HPDE6-E6E7 (cell line): Measurements from ENCODE around the gene C4orf51.

Experiments
- DNase-seq: peaks from one replicate; pipeline ENCODE4 v3.0.0; 2011; ENCODE audit warnings: missing footprints; ENCODE audit errors: extremely low spot score

Gene C4orf51

GRCh38 chr4:145757188-145757587 is 77.2 kb downstream of the C4orf51 start:
- DNase-seq, result no peak

GRCh38 chr4:145760176-145760575 is 80.2 kb downstream of the C4orf51 start:
- DNase-seq, result no peak

DNA sequence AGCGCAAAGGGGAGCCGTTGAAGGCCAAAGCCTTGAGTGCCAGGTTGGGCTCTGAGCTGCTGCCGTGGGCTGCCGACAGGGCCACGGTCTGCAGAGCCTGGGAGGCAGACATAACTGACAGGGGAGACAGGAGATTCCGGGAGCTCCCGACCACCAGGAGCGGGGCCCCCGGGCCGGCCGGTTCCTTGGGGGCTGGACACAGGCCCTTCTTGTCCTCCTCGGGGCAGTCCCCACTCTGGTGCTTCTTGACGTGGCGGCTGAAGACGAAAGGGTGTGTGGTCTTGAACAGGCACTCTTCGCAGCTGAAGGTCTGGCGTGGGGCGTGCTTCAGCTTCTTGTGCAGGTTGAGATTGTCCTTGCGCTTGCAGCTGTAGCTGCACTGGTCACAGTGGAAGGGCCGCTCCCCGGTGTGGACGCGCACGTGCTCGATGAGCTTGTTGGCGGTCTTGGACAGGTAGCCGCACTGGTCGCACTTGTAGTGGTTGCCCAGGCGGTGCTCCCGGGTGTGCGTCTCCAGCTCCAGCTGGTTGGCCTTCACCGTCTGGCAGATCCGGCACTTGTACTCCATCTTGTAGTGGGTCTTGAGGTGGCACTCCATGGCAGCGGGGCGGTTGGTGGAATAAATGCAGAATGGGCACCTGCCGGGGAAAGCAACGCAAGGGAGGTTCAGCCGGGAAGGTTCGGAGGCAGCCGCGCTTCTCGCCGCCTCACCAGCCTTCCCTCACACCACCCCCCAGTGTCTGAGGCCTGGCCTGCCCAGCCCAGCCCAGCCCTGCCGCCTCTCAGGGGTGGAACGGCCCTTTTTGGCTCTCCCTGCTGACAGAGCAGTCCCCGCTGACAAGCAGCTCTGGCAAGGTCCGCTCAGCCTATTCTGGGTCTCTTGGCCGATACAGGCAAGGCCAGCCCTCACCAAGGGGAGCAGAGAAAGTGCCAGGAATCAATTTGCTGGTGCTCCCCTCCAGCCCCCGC is 81.3 kb downstream of the C4orf51 start:
- DNase-seq, result no peak

DNA sequence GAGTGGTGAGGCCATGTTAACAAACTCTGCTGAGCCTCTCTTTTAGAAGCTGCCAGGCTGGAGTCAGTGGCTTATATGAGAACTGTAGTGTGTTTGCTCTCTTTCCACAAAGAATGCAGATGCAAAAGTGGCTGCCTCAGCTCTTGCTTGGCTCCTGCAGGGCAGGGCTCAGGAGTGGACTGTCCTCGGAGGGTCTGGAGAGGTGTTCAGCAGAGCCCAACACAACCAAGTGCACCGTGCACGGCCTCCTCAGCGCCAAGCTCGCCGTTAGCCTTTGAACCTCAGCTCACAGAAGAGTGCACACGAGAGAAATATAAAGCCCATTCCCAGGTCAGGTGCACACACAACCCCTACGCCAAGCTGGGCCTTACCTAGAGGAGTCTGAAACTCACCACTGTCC is 82.8 kb downstream of the C4orf51 start:
- no peak for DNase-seq

DNA sequence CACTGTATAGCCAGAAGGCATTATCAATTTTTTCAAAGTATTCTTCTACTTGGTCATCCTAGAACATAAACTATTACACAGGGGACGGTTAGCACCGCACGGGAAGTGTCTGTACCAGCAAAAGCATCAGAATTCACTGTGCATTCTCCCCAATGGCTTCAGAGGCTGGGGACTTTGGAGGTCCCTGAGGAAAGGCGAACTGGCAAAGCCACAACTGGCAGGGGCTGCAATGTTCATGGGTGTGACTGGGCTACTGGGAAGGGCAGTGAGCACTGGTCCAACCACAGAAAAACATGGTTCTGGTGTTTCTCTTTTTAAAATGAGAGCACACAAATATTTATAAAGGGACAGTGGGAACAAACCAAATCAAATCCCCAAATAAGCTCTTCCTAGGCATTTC is 83.5 kb downstream of the C4orf51 start:
- no peak for DNase-seq

DNA sequence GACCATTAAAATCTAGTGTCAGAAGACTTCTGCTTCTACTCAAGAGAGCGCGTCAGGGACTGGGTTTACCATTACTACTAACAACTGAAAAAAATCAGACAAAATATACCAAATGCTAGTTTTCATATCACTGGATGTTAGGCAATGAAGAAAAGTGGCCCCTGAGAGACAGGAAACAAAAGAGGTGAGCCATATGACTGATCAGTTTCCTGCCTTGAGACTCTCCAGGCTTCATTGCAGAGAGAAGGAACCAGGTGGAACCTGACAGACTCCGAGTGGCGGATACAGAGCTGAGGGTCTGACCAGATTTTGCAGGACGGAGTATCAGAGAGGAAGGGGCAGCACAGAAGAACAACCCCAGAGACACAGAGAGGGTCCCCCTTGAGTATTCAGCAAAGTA is 86.3 kb downstream of the C4orf51 start:
- no peak for DNase-seq

- DNase-seq, result no peak
These were observed 89.6 kb downstream of the C4orf51 start for GRCh38 chr4:145769450-145770037.

GRCh38 chr4:145770124-145770523 is 90.2 kb downstream of the C4orf51 start:
- no peak for DNase-seq

DNA sequence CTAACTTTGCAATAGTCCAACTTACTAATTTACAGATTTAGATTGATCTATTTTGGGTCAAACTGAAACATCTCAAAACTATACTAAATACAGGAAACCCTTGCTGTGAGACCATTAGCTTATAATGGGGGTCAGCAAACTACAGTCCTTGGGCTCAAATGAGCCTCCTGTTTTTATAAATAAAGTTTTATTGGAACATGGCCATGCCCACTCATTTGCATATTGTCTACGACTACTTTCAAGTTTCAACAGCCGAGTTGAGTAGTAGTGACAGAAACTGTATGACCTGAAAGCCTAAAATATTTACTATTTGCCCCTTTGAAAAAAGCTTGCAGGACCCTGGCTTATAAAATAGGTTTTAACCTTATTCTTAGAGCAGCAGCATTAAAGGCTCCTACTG is 92.4 kb downstream of the C4orf51 start:
- no peak for DNase-seq

DNA sequence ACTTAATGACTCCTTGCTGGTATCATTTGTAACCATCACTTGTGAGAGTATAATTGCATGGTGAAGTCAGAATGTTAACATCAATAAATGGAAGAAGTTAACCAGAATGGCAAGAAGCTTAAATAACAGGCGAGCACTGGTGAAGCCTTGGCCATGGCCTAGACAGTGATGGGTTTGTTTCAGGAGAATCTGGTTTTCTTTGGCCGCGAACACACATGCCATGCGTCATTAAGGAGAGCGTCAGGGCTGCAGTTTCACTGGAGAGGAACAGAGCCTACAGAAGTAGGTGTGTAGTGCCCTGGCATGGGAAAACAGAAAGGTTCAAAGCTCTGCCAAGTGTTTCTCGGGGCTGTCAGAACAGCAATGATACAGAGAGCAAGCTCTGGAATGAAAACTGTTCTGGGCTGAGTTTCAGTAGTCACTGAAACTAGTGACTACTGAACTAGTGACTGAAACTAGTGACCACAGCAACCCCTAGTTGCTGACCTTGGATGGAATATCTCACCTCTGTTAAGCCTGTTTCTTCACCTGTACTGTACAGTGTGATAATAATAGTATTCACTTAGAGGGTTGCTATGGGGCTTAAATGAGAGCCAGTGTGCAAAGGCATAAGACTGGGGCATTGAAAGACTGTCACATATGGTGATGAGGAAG is 93.8 kb downstream of the C4orf51 start:
- no peak for DNase-seq

GRCh38 chr4:145774473-145774872 is 94.5 kb downstream of the C4orf51 start:
- no peak for DNase-seq

DNA sequence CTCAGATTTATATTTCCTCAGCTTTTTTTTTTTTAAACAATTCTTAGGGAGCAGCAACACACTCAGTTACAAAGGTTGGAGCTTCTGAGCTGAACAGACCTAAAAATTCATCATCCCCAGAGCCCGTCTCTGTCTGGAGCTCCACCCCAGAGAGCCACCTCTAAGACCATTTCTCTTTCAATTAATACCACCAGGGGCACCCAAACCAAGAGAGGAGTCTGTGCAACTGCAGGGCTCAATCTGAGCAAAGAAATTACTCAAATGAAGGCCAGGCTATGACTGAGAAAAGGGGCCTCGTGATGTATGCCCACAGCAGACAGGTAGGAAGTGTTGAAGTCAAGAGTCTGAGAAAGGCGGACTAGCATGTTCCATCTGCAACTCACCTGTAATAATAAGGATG is 95.5 kb downstream of the C4orf51 start:
- no peak for DNase-seq

GRCh38 chr4:145776208-145776607 is 96.3 kb downstream of the C4orf51 start:
- no peak for DNase-seq

DNA sequence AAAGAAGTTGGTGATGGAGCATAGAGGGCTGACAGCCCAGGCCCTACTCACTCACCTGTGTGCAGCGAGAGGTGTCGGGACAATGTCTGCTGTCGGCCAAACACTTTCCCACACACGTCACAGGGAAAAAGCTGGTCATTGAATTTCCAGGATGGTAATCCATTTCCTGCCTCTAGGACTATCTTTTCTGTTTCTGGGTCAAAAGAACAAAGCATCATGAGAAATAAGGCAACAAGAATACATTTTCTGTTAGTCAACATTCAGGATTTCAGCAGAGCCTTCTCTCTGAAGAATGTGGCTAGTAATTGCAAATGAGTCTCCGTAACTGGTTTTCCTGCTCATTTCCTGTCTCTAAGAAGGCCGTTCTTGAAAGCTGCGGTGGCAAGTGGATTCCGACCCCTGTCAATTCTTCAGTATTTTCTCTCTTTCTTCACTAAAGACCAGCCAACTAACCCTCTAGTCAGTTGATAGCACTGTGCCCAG is 99.4 kb downstream of the C4orf51 start:
- DNase-seq, result no peak

DNA sequence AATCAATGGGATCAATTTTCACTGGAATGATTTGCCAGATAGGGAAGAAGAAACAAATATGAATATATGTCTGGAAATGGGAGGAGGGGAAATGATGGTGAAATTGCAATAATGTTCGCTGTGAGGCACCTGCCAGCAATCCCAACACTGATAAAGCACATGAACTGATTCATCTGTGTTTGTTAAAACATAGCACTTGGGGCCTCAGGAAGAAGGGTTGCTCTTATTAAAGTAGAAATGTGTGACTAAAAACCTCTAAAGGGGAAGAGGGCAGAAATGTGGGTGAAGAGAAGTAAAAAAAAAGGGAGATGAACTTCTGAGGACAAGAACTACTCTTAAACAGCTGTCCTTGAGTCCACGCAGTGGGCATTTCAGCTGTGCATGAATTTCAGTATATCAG is 101.4 kb downstream of the C4orf51 start:
- DNase-seq, result no peak
